CD4-positive, alpha-beta T cell treated with Interleukin-1 beta for 1 hour (primary cell): ENCODE measurements around the gene ZNF775.

Experiments
- DNase-seq, 2 donors: peaks; one replicate each; pipeline ENCODE4 v3.0.0-alpha.2; 2020 to 2022

Gene ZNF775

DNA sequence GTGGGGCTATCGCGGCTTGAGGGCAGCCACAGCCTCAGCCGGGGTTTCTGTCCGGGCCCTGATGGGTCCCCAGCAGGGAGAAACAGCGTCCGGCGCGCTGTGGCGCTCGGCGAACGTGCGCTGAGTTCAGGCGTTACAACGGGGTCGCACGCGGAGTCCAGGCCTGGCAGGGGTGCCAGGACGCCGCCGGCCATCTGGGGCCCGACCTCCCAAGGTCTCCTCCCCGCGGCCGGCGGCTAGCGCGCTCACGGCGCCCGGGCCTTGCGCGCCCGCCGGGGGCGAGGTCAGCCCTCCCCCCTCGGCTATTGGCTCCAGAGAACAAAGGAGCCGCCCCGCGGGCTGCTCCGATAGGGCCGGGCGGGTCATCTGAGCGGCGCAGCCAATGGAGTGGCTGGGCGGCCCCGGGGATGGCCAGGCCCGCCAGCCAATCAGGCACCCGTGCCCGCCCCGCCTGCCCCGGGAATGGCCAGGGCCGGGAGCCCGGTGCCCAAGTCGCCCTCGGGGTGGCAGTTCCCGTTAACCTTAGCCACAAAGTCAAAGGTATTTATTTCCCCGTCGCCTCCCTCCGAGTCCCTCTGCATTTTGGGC is at the start of gene ZNF775:
Gene ZNF775, plus strand, starts transcription at position 478 of the 588 bp plus-strand sequence. CDS start 9,141 bp downstream, outside the sequence.
- DNase-seq = peak; percentile 93

DNA sequence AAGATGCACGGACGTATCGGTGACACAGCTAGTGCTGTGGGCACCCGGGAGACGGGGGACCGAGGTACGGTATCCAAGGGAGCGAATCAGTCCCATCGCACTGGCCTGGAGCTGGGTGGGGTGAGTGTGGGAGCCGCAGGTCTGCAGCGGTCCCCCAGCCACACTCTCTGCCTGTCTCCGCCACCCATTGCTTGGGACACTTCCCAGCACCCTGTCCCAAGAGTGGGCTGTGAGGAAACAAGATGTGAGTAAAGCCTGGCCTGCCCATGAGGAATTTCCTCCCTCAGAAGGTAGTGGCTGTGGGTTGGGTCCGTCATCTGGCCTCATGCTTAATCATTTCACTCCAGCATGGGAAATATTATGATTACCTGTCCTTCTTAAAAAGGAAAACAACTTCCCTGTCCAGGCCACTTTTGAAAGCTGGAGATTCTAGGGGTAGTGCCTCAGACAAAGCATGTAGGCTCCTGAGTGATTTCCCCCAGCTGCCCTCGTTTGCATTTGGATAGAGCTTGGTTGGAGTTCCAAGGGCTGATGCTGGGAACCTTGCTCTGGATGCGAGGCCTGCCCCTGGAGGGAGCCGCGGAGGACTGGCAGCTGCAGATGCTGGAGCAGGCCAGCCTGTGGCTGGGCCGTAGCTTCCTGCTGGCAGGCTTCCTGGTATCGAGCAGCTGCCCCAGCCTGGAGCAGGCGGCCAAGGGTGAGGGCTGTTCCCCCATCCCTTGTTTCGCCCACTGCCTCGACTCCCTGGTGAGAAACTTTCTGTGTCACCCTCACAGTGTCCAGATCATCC is 49.6 kb upstream of the ZNF775 start:
- DNase-seq = no peak

DNA sequence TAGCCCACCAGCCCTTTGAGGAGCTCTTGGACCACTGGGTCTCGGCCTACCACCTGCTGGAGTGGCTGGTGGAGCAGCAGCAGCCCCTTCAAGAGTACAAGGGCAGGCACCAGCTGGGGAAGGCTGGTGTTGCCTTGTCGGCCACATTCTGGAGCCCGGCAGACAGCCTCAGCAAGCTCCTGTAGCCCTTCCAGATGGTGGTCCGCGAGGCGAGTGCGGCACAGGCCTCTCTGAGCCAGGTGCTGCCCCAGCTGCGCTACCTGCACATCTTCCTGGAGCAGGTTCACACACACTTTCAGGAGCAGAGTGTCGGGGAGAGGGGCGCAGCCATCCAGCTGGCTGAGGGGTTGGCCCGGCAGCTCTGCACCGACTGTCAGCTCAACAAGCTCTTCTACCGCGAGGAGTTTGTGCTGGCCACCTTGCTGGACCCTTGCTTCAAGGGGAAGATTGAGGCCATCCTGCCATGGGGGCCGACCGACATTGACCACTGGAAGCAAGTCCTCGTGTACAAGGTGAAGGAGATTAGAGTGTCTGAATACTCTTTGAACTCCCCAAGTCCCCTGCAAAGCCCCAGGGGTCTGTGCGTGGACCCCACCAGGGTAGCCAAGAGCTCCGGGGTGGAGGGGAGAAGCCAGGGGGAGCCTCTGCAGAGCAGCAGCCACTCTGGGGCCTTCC is 48.8 kb upstream of the ZNF775 start:
- no peak for DNase-seq

DNA sequence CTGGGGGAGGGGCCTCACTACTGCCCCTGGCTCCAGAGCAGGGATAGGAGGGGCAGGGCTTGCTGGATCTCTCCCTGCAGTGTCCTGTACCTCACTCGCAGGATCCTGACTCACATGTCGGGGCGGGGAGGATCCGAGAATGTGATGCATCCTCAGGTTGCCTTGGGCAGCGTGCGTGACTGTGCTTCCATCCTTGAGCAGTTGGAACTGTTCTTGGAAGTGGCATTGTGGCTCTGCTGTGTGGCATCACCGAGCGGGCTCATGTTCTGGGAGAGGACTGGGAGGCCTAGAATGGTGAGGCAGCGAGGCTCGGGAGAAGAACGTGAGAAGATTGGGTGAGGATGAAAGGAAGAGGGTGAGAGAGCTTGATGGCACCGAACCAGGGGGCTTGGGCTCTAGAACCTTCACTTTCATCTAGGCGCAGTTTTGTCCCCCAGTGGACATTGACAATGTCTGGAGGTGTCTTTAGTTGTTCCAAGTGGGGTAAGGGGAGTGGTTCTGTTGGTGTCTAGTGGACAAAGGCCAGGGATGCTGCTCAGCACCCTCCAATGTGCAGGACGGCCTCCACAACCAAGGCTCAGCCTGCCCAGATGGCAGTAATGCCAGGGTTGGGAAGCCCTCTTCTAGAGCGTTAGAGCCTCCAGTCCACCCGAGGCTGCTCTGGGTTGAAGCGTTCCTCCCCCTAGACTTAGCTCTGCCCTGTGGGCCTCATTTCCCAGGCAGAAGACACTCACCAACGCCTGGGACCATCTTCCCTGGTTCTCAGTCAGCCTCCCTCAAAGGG is 46.1 kb upstream of the ZNF775 start:
- no peak for DNase-seq

DNA sequence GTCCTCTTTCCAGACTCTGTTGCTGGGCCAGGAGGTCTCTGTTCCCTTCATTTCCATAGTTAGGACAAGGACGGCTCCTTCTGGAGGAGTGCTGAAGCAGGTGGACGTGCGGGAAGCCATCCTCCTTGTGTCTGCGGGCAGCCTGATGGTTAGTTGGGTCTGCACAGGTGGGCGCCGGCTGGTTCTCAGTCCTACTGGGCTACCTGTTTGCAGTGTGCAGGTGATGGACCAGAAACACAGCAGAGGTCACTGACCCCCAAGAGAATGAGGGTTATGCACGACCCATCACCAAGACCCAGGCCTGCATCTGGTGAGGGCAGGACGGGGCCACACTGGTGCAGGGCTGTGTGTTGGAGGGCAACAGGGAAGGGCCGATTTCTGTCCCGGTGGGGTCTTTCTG is 45.5 kb upstream of the ZNF775 start:
- no peak for DNase-seq

DNA sequence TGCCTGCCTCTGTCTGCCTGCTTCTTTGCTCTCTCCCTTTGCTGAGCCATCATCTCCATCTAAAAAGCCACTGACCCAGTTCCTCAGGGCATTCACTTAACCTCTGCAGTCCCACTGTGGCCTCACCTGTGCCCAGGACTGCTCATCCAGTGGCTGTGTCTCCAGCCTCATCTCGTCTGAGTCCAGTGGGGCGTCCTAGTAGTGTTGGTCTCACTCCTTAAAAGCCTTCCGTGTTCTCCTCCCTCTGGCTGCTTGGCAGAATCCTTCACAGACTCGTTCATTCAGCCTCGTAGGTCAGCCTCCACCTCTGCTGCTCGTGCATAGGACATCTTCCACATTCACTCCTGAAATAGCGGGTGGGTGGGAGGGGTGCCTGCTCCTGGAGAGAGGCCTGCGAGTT is 45.0 kb upstream of the ZNF775 start:
- no peak for DNase-seq

DNA sequence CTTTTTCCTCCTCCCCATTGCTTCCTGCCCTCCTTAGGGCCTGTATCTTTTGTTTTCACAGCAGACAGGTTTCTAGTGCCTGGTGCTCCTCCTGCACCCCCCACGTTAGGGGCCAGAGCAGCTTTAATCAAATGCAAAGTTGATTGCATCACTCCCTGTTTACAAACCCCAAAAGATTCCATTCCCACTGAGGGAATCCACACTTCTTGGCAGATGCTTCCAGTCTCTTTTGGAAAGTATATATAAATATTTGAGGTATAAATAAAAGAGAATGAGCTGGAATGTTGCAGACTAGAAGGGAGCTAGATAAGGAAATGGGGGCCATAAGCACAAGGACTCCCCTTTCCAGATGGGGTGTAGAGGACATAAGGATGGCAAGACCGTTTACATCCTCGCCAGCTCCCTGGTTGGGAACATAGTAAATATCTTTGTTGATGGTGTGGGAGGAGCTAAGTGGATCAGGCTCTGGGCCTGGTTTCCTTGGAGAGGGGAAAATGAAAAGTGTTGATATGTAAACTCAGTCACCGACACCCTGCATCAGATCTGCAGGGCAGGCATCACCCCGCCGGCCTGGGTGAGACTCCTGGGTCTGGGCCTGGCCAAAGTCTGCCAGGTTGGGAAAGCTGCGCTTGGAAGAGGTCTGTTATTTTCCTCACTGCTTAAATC is 43.9 kb upstream of the ZNF775 start:
- DNase-seq = no peak

DNA sequence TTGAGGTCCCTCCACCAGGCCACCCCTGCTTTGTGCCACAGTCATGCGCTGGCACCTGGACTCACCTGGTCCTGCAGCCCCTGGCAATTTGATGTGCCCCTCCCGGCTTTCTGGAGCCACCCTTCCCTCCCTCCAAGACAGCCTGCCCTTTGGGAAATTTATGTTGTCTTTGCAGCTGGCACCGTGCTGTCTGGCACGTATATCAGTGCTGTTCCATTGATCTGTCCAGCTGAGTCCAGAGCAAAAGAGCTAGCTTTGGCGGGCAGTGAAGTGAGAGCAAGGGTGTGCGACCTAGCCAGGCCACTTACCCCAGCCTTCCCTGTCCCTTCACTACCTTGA is 43.4 kb upstream of the ZNF775 start:
- no peak for DNase-seq

DNA sequence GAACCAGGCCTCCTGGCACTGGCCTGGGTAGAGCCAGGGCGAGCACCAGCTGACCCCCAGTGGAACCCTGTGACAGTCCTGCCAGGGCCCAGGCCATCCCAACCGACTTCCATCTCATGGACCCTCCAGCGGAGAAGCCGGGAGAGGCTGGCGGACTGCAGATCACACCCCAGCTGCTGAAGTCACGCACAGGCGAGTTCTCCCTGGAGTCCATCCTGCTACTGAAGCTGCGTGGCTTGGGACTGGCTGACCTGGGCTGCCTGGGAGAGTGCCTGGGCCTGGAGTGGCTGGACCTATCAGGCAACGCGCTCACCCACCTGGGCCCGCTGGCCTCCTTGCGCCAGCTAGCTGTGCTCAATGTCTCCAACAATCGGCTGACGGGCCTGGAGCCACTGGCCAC is 42.4 kb upstream of the ZNF775 start:
- DNase-seq = no peak

DNA sequence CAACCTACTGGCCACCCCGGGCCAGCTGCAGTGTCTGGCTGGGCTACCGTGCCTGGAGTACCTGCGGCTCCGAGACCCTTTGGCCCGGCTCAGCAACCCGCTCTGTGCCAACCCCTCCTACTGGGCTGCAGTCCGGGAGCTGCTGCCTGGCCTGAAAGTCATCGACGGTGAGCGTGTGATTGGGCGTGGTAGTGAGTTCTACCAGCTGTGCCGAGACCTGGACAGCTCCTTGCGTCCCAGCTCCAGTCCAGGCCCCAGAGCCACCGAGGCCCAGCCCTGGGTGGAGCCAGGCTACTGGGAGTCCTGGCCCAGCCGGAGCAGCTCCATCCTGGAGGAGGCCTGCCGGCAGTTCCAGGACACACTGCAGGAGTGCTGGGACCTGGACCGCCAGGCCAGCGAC is 42.0 kb upstream of the ZNF775 start:
- DNase-seq = no peak

DNA sequence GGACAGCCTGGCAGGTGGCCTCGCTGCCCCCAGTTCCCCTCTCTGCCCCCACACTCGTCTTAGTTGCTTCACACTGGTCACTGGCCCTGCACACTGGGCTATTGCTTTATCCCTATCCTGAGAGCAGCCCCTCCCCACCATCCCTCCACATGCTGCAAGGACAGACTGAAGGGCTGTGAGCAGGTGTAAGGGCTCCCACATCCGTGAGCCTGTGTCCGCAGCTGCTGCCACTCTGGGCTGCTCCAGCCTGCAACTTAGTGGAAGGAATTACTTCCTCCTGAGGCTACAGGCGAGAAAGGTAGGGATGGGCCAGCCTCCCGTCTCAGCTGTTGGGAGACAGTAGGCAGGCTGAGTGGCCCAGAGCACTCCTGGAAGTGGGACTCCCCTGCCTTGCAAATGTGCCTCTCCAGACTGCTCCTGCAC is 41.5 kb upstream of the ZNF775 start:
- no peak for DNase-seq

DNA sequence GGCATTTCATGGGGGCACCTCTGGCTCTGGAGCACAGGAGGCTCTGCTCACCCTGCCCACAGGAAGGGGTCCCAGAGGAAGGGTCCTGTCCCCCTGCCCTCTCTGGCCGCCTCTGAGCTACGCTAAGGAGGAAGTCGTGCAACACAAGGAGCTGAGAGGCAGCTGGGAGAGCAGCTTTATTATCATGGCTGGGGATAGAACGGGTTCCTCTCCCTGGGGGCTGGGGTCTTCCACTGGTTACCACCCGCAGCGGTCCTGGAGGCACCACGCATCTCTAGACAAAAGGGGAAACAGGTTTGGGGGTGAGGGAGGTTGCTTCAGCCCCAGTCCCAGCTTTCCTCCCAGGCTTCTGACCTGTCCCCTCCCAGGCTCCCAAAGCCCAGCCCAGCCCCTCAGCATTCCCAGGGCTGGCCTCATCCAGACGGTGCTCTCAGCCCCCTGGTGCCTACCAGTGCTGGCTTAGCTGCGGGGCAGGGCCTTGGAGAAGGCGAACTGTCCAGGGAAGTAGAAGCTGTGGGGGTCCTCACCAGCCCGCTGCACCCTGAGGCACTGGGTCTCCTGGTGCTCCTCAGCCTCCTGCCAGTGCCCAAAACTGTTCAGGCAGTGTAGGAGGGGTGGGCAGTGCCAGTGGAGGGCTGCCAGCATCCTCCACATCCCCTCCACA is 40.8 kb upstream of the ZNF775 start:
- no peak for DNase-seq

DNA sequence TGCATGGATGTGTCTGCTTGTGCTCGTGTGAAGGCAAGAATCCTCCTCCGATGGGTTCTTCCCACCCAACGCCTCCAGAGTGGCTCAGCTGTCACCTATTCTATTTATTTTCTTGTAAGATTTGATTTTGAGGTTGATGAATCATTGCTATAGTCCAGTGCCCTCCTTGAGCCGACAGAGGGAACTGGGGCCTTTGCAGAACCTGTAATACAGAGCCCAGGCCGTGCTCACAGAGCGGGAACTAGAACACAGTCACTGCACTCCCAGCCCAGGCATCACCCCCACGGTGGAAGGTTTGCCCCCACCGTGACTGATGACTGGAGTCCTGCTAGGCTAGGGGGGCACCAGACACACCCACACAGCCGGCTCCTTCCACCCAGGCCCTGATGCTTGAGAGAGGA is 39.7 kb upstream of the ZNF775 start:
- no peak for DNase-seq

DNA sequence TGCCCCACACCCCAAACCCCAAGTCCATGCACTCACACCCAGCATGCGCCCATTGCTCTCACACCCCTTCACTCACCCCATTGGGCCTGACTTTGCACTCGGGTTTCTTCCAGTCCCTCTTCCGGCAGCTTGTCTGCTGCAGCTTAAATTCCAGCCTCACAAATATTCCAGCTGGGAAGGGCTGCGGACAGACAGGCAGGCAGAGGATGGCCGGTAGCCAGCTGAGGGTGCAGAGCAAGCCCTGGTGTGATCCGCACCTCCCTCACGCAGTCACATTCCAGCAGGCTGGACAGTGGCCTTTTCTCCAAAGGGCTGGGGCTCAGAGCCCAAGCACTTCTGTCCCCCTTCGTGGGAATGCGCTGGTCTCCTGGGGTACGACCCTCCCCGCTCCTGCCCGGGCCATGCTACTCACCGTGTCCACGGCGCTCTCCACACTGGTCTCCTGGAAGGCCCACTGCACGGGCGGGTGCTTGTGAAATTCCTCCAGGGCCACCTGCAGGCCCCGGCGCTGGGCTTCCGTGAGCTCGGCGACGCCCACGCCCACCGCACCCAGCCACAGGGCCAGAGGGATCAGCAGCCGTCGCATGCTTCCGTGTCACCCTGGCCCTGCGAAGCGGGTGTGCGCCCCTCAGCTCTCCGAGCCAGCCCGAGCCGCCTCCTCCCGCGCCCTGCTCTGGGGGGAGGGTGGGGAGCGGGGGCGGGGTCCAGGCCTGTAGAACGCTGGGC is 38.9 kb upstream of the ZNF775 start:
- no peak for DNase-seq

DNA sequence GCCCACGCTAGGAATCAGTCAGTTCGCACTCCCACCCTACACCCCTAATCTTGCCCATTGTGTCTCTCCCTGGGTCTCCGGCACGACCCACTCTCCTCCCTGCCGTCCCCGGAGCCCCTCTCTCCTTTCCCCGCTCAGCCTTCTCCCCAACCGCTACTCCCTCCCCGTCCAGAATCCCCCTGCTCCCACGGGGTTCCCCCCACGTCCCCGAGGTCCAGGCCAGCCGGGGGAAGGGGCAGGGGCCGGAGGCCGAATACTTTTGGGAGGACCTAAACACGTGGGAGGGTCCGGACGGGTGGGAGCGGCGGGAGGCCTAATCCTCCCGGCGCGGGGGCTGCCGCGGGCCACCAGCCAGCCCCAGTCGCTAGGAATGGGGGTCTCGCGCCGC is 38.3 kb upstream of the ZNF775 start:
- no peak for DNase-seq

DNA sequence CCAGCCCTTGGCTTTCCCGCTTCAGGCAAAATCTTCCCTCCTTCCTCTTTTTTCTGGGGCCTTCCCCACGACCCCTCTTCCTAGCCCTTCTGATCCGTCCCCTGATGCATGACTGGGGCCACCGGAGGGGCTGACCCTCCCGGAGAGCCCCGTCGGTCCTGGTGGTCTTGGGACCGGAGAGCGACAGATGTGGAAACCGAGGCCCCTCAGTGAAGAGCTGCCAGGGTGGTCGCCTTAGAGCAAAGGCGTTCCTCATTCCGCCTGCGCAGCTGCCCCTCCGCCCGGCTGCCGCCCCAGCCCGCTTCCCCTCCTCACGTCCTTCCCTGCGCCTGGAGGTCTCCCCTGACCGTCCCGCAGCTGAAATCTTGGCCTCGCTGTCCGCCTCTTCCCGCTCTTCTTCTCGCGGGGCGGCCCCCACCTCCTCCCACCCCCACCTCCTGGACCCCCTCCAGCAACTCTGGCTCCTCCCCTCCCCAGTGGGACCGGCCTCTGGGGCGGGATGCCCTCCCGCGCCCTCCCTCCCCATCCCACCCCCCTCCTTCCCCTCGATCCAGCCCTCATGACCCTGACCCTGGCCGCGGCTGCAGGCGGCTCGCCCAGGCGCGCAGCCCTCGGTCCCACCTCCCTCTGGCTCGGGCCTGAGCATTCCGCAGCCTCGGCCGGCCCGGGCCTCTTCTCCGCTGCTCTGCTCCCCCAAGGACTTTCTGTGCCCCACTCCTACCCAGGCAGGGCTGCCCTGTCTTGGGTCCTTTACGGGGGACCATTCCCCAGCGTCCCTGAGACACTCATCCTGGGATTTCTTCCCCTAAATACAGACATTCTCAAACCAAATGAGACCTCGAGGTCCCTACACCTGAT is 37.6 kb upstream of the ZNF775 start, which contains the start of gene RARRES2:
Gene RARRES2, minus strand, starts transcription at position 367 of the 858 bp plus-strand sequence. CDS start 1,020 bp downstream, outside the sequence.
- DNase-seq = no peak

DNA sequence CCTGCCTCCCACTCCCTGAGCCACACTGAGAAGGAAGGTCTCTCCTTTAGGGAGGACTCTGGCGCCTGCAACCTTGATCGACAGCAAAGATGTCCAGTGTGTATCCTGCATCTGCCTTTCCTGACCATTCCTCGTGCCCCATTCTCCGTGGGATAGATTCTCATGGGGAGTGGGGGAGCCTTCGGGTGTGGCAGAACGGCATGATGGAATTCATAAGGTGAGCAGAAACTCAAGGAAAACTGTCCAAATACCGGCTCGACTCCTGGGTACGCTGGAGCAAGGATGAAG is 37.1 kb upstream of the ZNF775 start:
- DNase-seq = no peak

DNA sequence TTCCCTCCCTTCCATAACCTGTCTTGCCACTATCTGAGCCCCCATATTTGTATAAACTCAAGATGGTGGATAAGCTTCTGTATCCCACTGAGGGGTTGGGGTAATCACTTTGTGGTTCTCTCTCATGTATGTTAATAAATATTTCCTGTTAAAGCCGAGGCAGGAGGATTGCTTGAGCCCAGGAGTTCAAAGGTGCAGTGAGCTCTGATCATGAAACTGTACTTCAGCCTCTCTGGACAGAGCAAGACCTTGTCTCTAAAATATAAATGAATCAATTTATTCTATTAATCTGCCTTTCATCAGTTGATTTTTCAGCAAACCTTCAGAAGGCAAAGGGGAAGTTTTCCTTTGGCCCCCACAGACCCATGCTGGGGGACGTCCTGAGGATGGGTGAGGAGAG is 35.9 kb upstream of the ZNF775 start:
- DNase-seq = no peak

DNA sequence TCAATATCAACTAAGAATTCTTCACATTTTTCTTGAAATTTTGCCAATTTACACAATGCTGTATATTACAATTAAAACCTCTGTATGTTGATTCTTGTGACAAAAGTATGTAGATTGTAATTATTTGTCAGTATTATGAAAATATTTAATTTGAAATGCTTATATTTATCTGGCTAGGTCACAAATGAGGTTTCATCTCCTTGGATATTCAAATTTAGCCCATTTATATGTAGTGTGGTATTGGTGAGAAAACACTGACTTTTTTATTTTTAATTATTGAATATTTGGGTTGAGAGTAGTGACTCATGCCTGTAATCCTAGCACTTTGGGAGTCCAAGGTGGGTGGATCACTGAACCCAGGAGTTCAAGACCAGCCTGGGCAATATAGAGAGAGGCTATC is 34.8 kb upstream of the ZNF775 start:
- no peak for DNase-seq

DNA sequence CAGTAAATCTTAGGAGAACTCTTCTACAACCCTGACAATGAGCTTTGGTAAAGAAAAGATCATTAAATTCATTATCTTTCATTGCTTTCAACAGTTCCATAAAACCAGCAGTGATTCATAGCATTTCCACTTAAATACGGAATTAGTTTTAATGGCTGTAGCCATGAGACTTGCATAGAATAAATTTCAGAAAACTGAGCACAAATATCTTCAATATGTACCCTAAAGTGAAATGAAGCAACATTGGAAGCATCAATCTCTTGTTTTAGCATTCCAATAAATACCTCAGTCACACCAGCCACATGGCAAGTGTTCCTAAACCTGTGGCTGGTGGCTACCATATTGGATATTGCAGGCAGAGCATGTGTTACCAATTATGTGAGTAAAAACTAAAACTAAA is 34.1 kb upstream of the ZNF775 start:
- no peak for DNase-seq

DNA sequence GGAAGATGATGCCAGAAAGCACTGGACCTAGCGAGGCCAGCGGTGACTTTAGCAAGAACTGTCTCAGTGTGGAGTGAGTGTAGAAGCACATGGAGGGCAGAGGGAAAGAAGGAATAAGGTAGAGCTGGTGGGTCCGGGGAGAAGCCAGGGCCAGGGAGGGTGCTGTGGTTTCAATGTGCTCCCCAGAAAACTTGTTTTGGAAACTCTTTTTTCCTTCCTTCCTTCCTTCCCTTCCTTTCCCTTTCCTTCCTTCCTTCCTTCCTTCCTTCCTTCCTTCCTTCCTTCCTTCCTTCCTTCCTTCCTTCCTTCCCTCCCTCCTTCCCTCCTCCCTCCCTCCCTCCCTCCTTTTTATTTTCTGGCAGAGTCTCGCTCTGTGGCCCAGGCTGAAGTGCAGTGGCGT is 32.2 kb upstream of the ZNF775 start:
- DNase-seq = no peak
